Activated naive CD8-positive, alpha-beta T cell treated with anti-CD3 and anti-CD28 coated beads, Interleukin-2, amount 50 U/mL, for 16 hours (primary cell): Measurements from ENCODE around the gene NUP88.

Experiments
- DNase-seq: peaks from one replicate; pipeline ENCODE4 v3.0.0-alpha.2; 2020; ENCODE audit warnings: low read depth, low spot score

NUP88 gene

DNA sequence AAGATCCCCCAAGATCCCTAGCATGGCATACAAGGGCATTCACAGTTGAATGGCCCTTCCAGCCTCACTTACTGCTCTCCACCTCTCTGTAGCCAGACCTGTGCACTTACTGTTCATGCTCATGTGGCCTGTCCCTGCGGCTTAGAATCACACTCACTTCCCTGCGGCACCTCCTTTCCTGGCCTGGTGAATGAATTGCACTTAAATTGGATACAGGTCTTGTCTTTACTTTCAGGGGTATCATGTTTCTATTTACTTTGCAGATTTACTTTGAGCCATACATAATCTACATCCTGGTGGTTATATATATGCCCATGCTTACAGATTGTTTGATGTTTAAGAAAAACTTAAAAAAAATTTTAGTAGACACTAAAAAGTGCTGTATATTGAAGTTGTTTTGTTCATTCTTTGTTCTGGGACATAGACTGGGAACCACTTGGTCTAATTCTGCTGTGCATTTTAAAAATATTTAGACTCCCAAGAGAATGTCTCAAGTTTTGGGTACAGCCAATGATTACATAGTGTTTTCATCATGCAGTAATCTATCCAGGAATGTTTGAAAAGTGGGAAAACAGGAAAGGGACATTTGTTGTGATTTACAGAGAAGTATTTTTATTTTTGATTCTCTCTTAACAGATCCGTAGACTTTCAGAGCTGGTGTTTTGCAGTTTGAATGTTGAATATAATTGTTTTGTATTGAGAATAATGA is 63.9 kb downstream of the NUP88 start:
- DNase-seq = no peak

DNA sequence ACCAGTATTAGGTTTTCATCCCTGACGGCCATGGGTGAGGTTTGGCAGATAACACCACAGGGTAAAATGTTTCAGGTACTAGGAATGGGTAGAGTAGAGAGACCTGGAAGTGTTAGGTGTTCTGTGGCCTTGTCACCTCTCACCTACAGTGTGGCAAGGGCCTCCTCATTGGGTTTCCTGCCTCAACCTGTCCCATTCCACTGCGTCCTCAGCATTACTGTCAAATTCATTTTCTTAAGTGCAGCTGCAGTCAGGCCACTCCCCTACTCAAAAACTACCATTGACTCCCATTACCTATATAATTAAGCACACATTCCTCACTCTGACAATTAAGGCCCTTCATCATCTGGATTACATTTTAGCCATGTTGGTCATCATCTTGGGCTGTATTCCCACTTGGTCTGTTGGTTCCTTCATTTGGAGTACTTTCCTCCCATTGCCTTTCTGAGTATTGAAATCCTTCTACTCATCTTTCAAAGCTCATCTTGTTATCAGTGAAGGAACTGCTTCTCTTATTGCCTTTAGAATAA is 64.5 kb downstream of the NUP88 start:
- no peak for DNase-seq

DNA sequence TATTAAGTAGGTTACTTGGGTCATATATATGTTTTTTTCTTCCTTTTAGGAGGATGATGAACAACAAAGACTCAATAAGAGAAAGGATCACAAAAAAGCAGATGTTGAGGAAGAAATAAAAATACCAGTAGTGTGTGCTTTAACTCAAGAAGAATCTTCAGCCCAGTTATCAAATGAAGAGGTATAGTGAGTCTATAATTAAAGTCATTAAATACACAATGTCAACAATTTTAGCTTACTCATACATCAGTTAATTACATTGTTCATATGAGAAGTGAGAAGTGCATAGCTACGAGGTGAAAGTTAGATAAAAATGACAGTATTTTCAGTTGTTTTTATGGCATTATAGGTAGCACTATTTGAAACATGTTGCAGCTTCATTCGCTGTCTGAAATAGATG is 65.2 kb downstream of the NUP88 start:
- DNase-seq = no peak

DNA sequence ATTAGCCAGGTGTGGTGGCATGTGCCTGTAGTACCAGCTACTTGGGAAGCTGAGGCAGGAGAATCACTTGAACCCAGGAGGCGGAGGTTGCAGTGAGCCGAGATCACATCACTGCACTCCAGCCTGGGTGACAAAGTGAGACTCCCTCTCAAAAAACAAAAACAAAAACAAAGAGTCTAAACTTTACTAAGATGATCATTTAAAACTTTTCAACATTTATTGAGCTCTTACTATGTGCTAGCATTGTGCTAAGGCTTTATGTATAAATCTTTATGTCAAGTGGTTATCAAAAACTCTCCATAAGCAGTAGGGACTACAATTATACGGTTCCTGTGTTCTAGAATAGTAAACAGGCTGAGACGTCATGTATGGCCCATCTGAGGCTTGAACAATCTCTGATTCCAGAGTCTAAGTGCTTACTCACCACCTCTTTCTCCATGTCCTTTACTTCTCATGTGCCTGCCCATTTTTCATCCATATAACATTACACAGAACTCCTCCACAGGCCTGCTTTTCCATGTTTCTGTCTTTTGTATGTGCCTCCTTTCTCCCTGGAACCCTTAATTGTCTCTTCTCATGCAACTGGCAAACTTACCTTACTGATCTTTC is 66.7 kb downstream of the NUP88 start:
- DNase-seq = no peak

DNA sequence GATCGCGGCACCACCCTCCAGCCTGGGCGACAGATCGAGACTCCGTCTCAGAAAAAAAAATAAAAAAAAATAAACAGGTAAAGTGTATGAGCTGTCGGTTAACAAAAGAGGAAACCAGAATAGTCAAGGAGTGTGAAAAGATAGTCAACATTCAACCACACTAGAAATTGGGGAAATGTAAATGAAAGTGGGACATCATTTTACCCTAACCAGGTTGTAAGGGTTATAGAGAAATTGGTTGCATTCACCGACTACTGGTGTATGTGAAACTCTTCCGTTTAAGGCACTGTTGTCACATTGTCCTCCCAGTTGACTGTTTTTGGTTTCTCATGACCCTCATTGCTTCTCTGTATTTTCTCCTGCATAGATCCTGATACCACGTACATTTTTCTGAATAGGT is 74.5 kb downstream of the NUP88 start:
- no peak for DNase-seq
